K562 (cell line): ENCODE measurements around the gene INSIG1.

Experiments
- GTF2E2 ChIP-seq: fragments of 200-800 bp; sonication (Bioruptor generic); IDR thresholded peaks from 2 replicates; pipeline ENCODE4 v1.6.1; 2016; ENCODE audit warnings: missing genetic modification characterization, missing compliant biosample characterization
- POLR2A ChIP-seq: fragments of 450-650 bp; conservative IDR thresholded peaks from 2 replicates; pipeline ENCODE4 v1.6.1; 2016

DNA sequence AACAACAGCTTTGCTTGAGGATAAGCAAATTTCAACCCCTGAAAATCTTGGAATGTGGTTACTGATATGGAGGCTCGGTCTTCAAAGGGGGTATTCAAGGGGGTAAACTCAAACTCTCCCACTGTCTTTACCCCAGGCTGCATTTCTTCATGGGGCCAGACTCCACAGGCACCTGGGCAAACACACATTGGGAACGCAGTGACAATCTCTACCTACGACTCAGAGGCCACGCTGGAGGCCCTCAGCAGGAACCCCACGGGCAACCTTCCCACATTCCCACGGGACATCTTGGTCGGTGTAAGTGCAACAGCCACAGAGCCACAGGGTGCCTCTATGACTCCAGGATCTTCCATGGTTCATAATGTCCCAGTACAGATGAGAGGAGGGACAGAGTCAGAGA lies 2.2 kb upstream of the INSIG1 start:
- TF ChIP-seq POLR2A (no peak), GTF2E2 (tag) (no peak)
